HCT116 (cell line): ENCODE measurements around the gene ADAMTS9. TPM values are rescaled to one million over a fixed set of nuclear protein-coding genes. Genes with fewer than 3 reads are reported as not detected.

ENCODE experiments used
- ATAC-seq: fragments of 200-7000 bp; cut with Tn5 transposase; 2 replicates; pipeline ENCODE4 v1.9.1; 2020; ENCODE audit warnings: mild to moderate bottlenecking, moderate library complexity
- BruUV-seq: library from RNA; stranded (reverse); fragments of 400-500 nt; replicated peaks from 2 replicates; lab custom pipeline; 2021; lab: Mats Ljungman, UMichigan
- CTCF ChIA-PET: fragments of 300-600 bp; sonication (Branson Sonifier 250); formaldehyde crosslinking; loops from one replicate; lab custom pipeline; 2021; ENCODE audit warnings: antibody characterized with exemption; lab: Charles Lee
- POLR2A ChIA-PET: fragments of 300-600, 350-600 bp; sonication (Branson Sonifier 250); formaldehyde crosslinking; loops from one replicate; lab custom pipeline; 2021; ENCODE audit warnings: antibody characterized with exemption; lab: Charles Lee
- RAD21 ChIA-PET, 2 experiments: fragments of 300-600 bp; sonication (Branson Sonifier 250); formaldehyde crosslinking; loops; one replicate each; lab custom pipeline; 2023; ENCODE audit warnings: low total read pairs in 2 of 2; ENCODE audit not compliant: uncharacterized antibody in 2 of 2, unreplicated experiment in 2 of 2, low non-redundant PET in 1 of 2; lab: Charles Lee
- DNase-seq: peaks from one replicate; pipeline ENCODE4 v3.0.0-alpha.2; 2010; ENCODE audit warnings: low read depth, low spot score
- H2AFZ ChIP-seq: fragments of 200-600 bp; shearing (Covaris generic), sonication (generic); 2 replicates; pipeline ENCODE4 v1.6.1; 2017; ENCODE audit warnings: low read depth, mixed run types, mixed read lengths, antibody characterized with exemption, low read length; ENCODE audit not compliant: poor library complexity, severe bottlenecking
- H3K27ac ChIP-seq: 2 replicates; pipeline ENCODE4 v1.5.1; 2012; ENCODE audit warnings: low read depth, low read length
- H3K27me3 ChIP-seq: fragments of 200-600 bp; sonication (generic); 2 replicates; pipeline ENCODE4 v1.6.1; 2016; ENCODE audit warnings: mixed run types, low read length, mixed read lengths; ENCODE audit not compliant: insufficient read depth
- H3K36me3 ChIP-seq, 2 experiments: fragments of 200-500 bp in 1 of 2; fragments of 200-600 bp in 1 of 2; sonication (Bioruptor generic) in 1 of 2; sonication (generic) in 1 of 2; 2 replicates each; pipeline versions ENCODE4 v1.5.1 to v1.6.1; 2014 to 2016; ENCODE audit warnings: low read length in 2 of 2, inconsistent platforms in 1 of 2, mixed read lengths in 1 of 2, mixed run types in 1 of 2; ENCODE audit not compliant: insufficient read depth in 2 of 2, control insufficient read depth in 1 of 2
- H3K4me1 ChIP-seq, 2 experiments: fragments of 200-600 bp in 1 of 2; sonication (generic) in 1 of 2; 2 replicates each; pipeline versions ENCODE4 v1.5.1 to v1.6.1; 2012 to 2017; ENCODE audit warnings: low read length in 2 of 2, inconsistent platforms in 1 of 2, mild to moderate bottlenecking in 1 of 2, mixed read lengths in 1 of 2, mixed run types in 1 of 2, moderate library complexity in 1 of 2; ENCODE audit not compliant: insufficient read depth in 2 of 2, control insufficient read depth in 1 of 2
- H3K4me2 ChIP-seq: fragments of 200-600 bp; sonication (generic); 2 replicates; pipeline ENCODE4 v1.6.1; 2017; ENCODE audit warnings: mixed run types, low read length, mixed read lengths
- H3K4me3 ChIP-seq, 2 experiments: fragments of 200-600 bp in 1 of 2; sonication (generic) in 1 of 2; replicated peaks in 1 of 2; 2 replicates each; pipeline ENCODE4 v1.5.1; 2011 to 2016; ENCODE audit warnings: low read length in 2 of 2, control low read depth in 1 of 2, low read depth in 1 of 2, mild to moderate bottlenecking in 1 of 2, mixed read lengths in 1 of 2, mixed run types in 1 of 2
- H3K79me2 ChIP-seq: fragments of 200-600 bp; sonication (generic); 2 replicates; pipeline ENCODE4 v1.6.1; 2017; ENCODE audit warnings: mild to moderate bottlenecking, mixed run types, low read length, moderate library complexity, mixed read lengths; ENCODE audit not compliant: insufficient read depth
- H3K9ac ChIP-seq: fragments of 200-600 bp; sonication (generic); 2 replicates; pipeline ENCODE4 v1.6.1; 2016; ENCODE audit warnings: low read length, mixed read lengths
- H3K9me2 ChIP-seq: fragments of 200-600 bp; sonication (generic), shearing (Covaris generic); 2 replicates; pipeline ENCODE4 v1.6.1; 2017; ENCODE audit warnings: mixed run types, mild to moderate bottlenecking, moderate library complexity; ENCODE audit not compliant: insufficient read depth
- H3K9me3 ChIP-seq, 2 experiments: fragments of 200-500 bp in 1 of 2; fragments of 200-600 bp in 1 of 2; sonication (Bioruptor generic) in 1 of 2; sonication (generic) in 1 of 2; 2 replicates each; pipeline ENCODE4 v1.6.1; 2014 to 2017; ENCODE audit warnings: low read length in 2 of 2, mixed read lengths in 2 of 2, inconsistent platforms in 1 of 2, low read depth in 1 of 2, mild to moderate bottlenecking in 1 of 2, mixed run types in 1 of 2, moderate library complexity in 1 of 2; ENCODE audit not compliant: control insufficient read depth in 1 of 2, insufficient read depth in 1 of 2
- H4K20me1 ChIP-seq: fragments of 200-600 bp; sonication (generic), shearing (Covaris generic); 2 replicates; pipeline ENCODE4 v1.6.1; 2017; ENCODE audit warnings: mixed run types, mild to moderate bottlenecking, moderate library complexity; ENCODE audit not compliant: insufficient read depth
- ATF3 ChIP-seq: IDR thresholded peaks from 2 replicates; pipeline ENCODE4 v1.6.1; 2012
- CBX3 ChIP-seq: IDR thresholded peaks from 2 replicates; pipeline ENCODE4 v1.6.1; 2012; ENCODE audit warnings: low read depth
- ELF1 ChIP-seq: IDR thresholded peaks from 2 replicates; pipeline ENCODE4 v1.6.1; 2012; ENCODE audit warnings: low read depth, borderline replicate concordance
- FOSL1 ChIP-seq: IDR thresholded peaks from 2 replicates; pipeline ENCODE4 v1.6.1; 2012; ENCODE audit warnings: low read depth
- MAX ChIP-seq: IDR thresholded peaks from 2 replicates; pipeline ENCODE4 v1.6.1; 2012
- POLR2A ChIP-seq: IDR thresholded peaks from 2 replicates; pipeline ENCODE4 v1.7.0; 2011; ENCODE audit warnings: borderline replicate concordance; ENCODE audit not compliant: insufficient read depth, insufficient read length; ENCODE audit errors: extremely low read depth
- POLR2AphosphoS5 ChIP-seq: IDR thresholded peaks from 2 replicates; pipeline ENCODE4 v1.6.1; 2011; ENCODE audit warnings: mild to moderate bottlenecking, low read depth, low read length, moderate library complexity
- RAD21 ChIP-seq: IDR thresholded peaks from 2 replicates; pipeline ENCODE4 v1.6.1; 2012; ENCODE audit warnings: low read depth, mild to moderate bottlenecking
- YY1 ChIP-seq: IDR thresholded peaks from 2 replicates; pipeline ENCODE4 v1.6.1; 2011; ENCODE audit warnings: low read length, low read depth, moderate library complexity, mild to moderate bottlenecking; ENCODE audit not compliant: insufficient replicate concordance; ENCODE audit errors: extremely low read depth
- ZBTB33 ChIP-seq: IDR thresholded peaks from 2 replicates; pipeline ENCODE4 v1.6.1; 2011; ENCODE audit warnings: mild to moderate bottlenecking, low read length, moderate library complexity; ENCODE audit not compliant: insufficient replicate concordance; ENCODE audit errors: extremely low read depth
- intact Hi-C: fragments of 100-400 bp; cut with micrococcal nuclease; formaldehyde crosslinking; loops from 2 replicates; pipeline ENCODE4 v1.10.0; 2022
- total RNA-seq: library from RNA; stranded (reverse); gene quantifications from one replicate; pipeline ENCODE4 v1.2.1, GENCODE V29; 2021; ENCODE audit not compliant: unreplicated experiment
- TF ChIP-seq, protein P1 (sequence below), 3 experiments: fragments of 200-600 bp in 1 of 3; sonication (generic) in 1 of 3; IDR thresholded peaks in 2 of 3; conservative IDR thresholded peaks in 1 of 3; 2 replicates each; pipeline ENCODE4 v1.5.1; 2012 to 2017; ENCODE audit warnings: low read depth in 2 of 3, low read length in 2 of 3, antibody characterized with exemption in 1 of 3, borderline replicate concordance in 1 of 3, control low read depth in 1 of 3, mild to moderate bottlenecking in 1 of 3, mixed read lengths in 1 of 3, mixed run types in 1 of 3, moderate library complexity in 1 of 3; ENCODE audit not compliant: insufficient read depth in 1 of 3

Gene ADAMTS9
- total RNA-seq, 1 experiment from 2014 or later: 0.05 TPM

DNA sequence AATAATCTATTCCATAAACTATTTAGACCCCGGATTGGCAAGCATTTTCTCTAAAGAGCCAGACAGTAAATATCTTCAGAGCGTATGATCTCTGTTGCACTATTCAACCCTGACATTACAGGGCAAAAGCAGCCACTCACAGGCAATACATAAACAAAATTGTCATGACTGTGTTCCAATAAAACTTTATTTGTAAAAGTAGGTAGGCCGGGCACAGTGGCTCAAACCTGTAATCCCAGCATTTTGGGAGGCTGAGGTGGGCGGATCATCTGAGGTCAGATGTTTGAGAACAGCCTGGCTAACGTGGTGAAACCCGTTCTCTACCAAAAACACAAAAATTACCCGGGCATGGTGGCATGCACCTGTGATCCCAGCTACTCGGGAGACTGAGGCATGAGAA is 66.5 kb downstream of the ADAMTS9 start:
- BruUV-seq: no TSS peak
- no peaks in the 10 kb centered on the region for H3K36me3 ChIP-seq

More for the DNA sequence above, 66.5 kb downstream of the ADAMTS9 start:
- no peaks in the 10 kb centered on the region for H3K9me3 ChIP-seq
- H3K27me3 ChIP-seq: no peaks in the 10 kb centered on the region
- no peaks in the 10 kb centered on the region for H3K9me2 ChIP-seq
- H2AFZ ChIP-seq: no peak overlapping the region
- H3K4me3 ChIP-seq: no peak overlapping the region
- DNase-seq (no peak), ATAC-seq (no peak)
- ChIA-PET POLR2A (no interaction called here), RAD21 (no interaction called here), CTCF (no interaction called here)
- no peak overlapping the region for H3K27ac ChIP-seq
- no peaks in the 10 kb centered on the region for H3K79me2 ChIP-seq
- no peaks in the 10 kb centered on the region for H3K4me1 ChIP-seq
- TF ChIP-seq CBX3 (no peak), ELF1 (no peak), ATF3 (no peak), YY1 (no peak), POLR2A (no peak), POLR2AphosphoS5 (no peak), MAX (no peak), FOSL1 (no peak), RAD21 (no peak), ZBTB33 (no peak)
- TF ChIP-seq, protein P1, sequence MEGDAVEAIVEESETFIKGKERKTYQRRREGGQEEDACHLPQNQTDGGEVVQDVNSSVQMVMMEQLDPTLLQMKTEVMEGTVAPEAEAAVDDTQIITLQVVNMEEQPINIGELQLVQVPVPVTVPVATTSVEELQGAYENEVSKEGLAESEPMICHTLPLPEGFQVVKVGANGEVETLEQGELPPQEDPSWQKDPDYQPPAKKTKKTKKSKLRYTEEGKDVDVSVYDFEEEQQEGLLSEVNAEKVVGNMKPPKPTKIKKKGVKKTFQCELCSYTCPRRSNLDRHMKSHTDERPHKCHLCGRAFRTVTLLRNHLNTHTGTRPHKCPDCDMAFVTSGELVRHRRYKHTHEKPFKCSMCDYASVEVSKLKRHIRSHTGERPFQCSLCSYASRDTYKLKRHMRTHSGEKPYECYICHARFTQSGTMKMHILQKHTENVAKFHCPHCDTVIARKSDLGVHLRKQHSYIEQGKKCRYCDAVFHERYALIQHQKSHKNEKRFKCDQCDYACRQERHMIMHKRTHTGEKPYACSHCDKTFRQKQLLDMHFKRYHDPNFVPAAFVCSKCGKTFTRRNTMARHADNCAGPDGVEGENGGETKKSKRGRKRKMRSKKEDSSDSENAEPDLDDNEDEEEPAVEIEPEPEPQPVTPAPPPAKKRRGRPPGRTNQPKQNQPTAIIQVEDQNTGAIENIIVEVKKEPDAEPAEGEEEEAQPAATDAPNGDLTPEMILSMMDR (IDR thresholded peaks at IDR 0.05 in 2 of 3, conservative IDR thresholded peaks at IDR 0.05 in 1 of 3; ENCODE audit: borderline replicate concordance in 1 of 3, insufficient read depth in 1 of 3, low read depth in 2 of 3, low read length in 2 of 3): no peak
- H3K4me2 ChIP-seq: no peak overlapping the region
- no peaks in the 10 kb centered on the region; the same call in 1 of the 2 replicates for H4K20me1 ChIP-seq
- no peak overlapping the region for H3K9ac ChIP-seq
- intact Hi-C loops: no loop called here
